Activated CD8-positive, alpha-beta T cell treated with anti-CD3 and anti-CD28 coated beads, Interleukin-2, amount 10 ng/mL, durations not matched to agents 7 days and 5 days (primary cell): ENCODE data around the gene PHF21A. TPM values are rescaled to one million over a fixed set of nuclear protein-coding genes. Genes with fewer than 3 reads are reported as not detected.
"Not testable (repeated sequence)": the region's sequence is repeated elsewhere in the genome, so short reads cannot be mapped to it uniquely, and the experiment has no call there.

Experiments
- ATAC-seq: fragments of 150-1000 bp; cut with Tn5 transposase; one replicate; pipeline ENCODE4 v1.10.0; 2021; ENCODE audit warnings: moderate library complexity
- CTCF ChIA-PET: fragments of 350-600 bp; sonication (Branson Sonifier 250); formaldehyde crosslinking; loops from one replicate; lab custom pipeline; 2021; ENCODE audit warnings: antibody characterized with exemption; lab: Charles Lee
- POLR2A ChIA-PET: fragments of 350-600 bp; sonication (Branson Sonifier 250); formaldehyde crosslinking; loops from one replicate; lab custom pipeline; 2021; ENCODE audit warnings: antibody characterized with exemption; lab: Charles Lee
- DNase-seq: peaks from one replicate; pipeline ENCODE4 v3.0.0-alpha.2; 2020
- H3K27ac Mint-ChIP-seq: one replicate; pipeline ENCODE4 v1.8.0; 2021; ENCODE audit warnings: mild to moderate bottlenecking, mixed read lengths
- H3K27me3 Mint-ChIP-seq: one replicate; pipeline ENCODE4 v1.8.0; 2021; ENCODE audit warnings: low read depth, mixed read lengths
- H3K36me3 Mint-ChIP-seq: one replicate; pipeline ENCODE4 v1.8.0; 2021; ENCODE audit warnings: low read depth, mixed read lengths
- H3K4me1 Mint-ChIP-seq: one replicate; pipeline ENCODE4 v1.8.0; 2021; ENCODE audit warnings: low read depth, mixed read lengths
- H3K4me3 Mint-ChIP-seq: one replicate; pipeline ENCODE4 v1.8.0; 2021; ENCODE audit warnings: mild to moderate bottlenecking, mixed read lengths
- H3K9me3 Mint-ChIP-seq: one replicate; pipeline ENCODE4 v1.8.0; 2022; ENCODE audit warnings: mixed read lengths; ENCODE audit not compliant: insufficient read depth
- total RNA-seq, 2 experiments: library from RNA; stranded (reverse); gene quantifications; one replicate each; pipeline ENCODE4 v1.2.3, GENCODE V29; 2021

The PHF21A gene
- total RNA-seq, 2 experiments from 2014 or later = 26.9 to 27.0 TPM

GRCh38 chr11:45905576-45905975, 215.7 kb downstream of the PHF21A start:
- DNase-seq, H3K9me3 Mint-ChIP-seq, H3K4me3 Mint-ChIP-seq, CTCF ChIA-PET, POLR2A ChIA-PET, H3K27ac Mint-ChIP-seq, ATAC-seq, H3K36me3 Mint-ChIP-seq: not testable (repeated sequence)
- peaks cover 10% of the 10 kb centered on the region for H3K27me3 Mint-ChIP-seq
- peaks cover 12% of the 10 kb centered on the region for H3K4me1 Mint-ChIP-seq

- Mint-ChIP-seq H3K9me3 (no peaks in the 10 kb centered on the region), H3K27me3 (peaks cover 13% of the 10 kb centered on the region), H3K27ac (no peak overlapping the region), H3K4me1 (peaks cover 13% of the 10 kb centered on the region), H3K4me3 (no peak overlapping the region), H3K36me3 (no peaks in the 10 kb centered on the region)
- ChIA-PET CTCF (no interaction called here), POLR2A (no interaction called here)
- ATAC-seq (no peak), DNase-seq (no peak)
These were observed 216.2 kb downstream of the PHF21A start for GRCh38 chr11:45905095-45905494.

- DNase-seq = no peak
- Mint-ChIP-seq H3K36me3 (no peaks in the 10 kb centered on the region), H3K4me3 (no peak overlapping the region), H3K27me3 (peaks cover 13% of the 10 kb centered on the region), H3K9me3 (no peaks in the 10 kb centered on the region), H3K27ac (no peak overlapping the region), H3K4me1 (peaks cover 14% of the 10 kb centered on the region)
- CTCF ChIA-PET = no interaction called here
- ATAC-seq = no peak
- POLR2A ChIA-PET = no interaction called here
These were observed 216.8 kb downstream of the PHF21A start for GRCh38 chr11:45904309-45904915.

DNA sequence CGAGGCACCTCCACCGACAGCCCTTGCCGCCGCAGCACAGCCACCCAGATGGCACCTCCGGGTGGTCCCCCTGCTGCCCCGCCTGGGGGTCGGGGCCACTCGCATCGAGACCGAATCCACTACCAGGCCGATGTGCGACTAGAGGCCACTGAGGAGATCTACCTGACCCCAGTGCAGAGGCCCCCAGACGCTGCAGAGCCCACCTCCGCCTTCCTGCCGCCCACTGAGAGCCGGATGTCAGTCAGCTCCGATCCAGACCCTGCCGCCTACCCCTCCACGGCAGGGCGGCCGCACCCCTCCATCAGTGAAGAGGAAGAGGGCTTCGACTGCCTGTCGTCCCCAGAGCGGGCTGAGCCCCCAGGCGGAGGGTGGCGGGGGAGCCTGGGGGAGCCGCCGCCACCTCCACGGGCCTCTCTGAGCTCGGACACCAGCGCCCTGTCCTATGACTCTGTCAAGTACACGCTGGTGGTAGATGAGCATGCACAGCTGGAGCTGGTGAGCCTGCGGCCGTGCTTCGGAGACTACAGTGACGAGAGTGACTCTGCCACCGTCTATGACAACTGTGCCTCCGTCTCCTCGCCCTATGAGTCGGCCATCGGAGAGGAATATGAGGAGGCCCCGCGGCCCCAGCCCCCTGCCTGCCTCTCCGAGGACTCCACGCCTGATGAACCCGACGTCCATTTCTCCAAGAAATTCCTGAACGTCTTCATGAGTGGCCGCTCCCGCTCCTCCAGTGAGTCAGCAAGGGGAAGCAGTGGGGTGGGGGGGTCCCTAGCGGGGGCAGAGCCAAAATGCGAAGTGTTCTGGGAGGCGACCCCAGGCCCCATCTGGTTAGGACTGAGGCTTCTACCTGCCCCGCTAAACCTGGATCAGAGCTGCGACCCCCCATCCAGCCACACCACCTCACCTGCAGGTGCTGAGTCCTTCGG, 218.5 kb downstream of the PHF21A start:
- H3K4me1 Mint-ChIP-seq = peaks cover 17% of the 10 kb centered on the region
- no peaks in the 10 kb centered on the region for H3K9me3 Mint-ChIP-seq
- no peak overlapping the region for H3K27ac Mint-ChIP-seq
- ChIA-PET CTCF (no interaction called here), POLR2A (interaction anchor here (1.0 kb wide), 1 partner anchor 12 kb away, joined by 4 read pairs; no protein-coding TSS in a partner anchor)
- DNase-seq = no peak
- H3K27me3 Mint-ChIP-seq = peaks cover 19% of the 10 kb centered on the region
- H3K36me3 Mint-ChIP-seq = no peaks in the 10 kb centered on the region
- ATAC-seq = no peak
- H3K4me3 Mint-ChIP-seq = no peak overlapping the region

GRCh38 chr11:45901626-45902025, 219.6 kb downstream of the PHF21A start:
- CTCF ChIA-PET = no interaction called here

DNA sequence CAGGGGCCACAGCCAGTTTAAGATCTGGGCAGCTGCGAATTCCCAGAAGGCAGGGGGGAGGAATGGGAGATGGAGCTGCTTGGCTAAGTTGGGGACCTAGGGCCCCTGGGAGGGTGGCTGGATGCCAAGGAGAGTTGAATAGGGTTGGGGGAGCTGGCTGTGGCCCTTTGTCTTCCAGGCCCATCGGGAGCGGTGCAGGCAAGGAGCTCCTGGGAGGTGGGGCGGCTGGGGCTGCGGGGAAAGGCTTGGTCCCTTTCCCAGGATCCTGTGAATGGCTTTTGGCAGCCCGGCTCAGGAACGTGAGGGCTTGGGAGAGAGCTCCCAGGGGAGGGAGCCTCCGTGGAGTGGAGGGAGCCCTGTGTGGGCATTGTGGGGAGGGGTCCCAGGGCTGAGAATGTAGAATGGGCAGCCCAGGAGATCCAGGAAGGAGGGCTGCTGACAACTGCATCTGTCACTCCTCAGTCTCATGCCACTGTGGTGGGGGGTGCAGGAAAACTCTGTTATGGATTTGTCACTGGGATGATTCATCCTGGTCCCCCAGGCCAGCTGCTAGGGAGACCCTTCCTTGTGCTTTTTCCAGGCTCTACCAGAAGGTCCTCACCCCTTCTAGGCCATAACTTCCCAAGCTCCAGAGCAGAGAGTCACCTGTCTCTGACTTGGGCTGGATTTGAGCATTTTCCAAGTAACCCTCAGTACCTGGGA, 220.2 kb downstream of the PHF21A start:
- Mint-ChIP-seq H3K9me3 (no peaks in the 10 kb centered on the region), H3K4me3 (peak overlapping the region; percentile 57), H3K27ac (no peak overlapping the region), H3K4me1 (peaks cover 11% of the 10 kb centered on the region), H3K27me3 (peaks cover 19% of the 10 kb centered on the region), H3K36me3 (no peaks in the 10 kb centered on the region)
- ChIA-PET POLR2A (no interaction called here), CTCF (interaction anchor here (0.5 to 0.8 kb wide), 2 partner anchors 11 to 57 kb away, joined by 3 read pairs; no protein-coding TSS in a partner anchor)
- no peak for DNase-seq
- no peak for ATAC-seq

More at GRCh38 chr11:45901626-45902025, 219.6 kb downstream of the PHF21A start:
- no peak overlapping the region for H3K4me3 Mint-ChIP-seq
- H3K4me1 Mint-ChIP-seq = peaks cover 17% of the 10 kb centered on the region
- ATAC-seq (no peak), DNase-seq (no peak)
- no peak overlapping the region for H3K27ac Mint-ChIP-seq
- no peaks in the 10 kb centered on the region for H3K9me3 Mint-ChIP-seq
- POLR2A ChIA-PET = interaction anchor here (0.6 kb wide), 1 partner anchor 14 kb away, joined by 3 read pairs; no protein-coding TSS in a partner anchor
- H3K27me3 Mint-ChIP-seq = peaks cover 19% of the 10 kb centered on the region
- H3K36me3 Mint-ChIP-seq = no peaks in the 10 kb centered on the region

GRCh38 chr11:45900175-45900800, 221.0 kb downstream of the PHF21A start:
- H3K27ac Mint-ChIP-seq, DNase-seq, H3K36me3 Mint-ChIP-seq, ATAC-seq, H3K4me1 Mint-ChIP-seq, H3K9me3 Mint-ChIP-seq, POLR2A ChIA-PET: not testable (repeated sequence)
- CTCF ChIA-PET = interaction anchor here (0.8 kb wide), 1 partner anchor 10 kb away, joined by 3 read pairs; no protein-coding TSS in a partner anchor
- H3K4me3 Mint-ChIP-seq = peak overlapping the region; percentile 57
- peaks cover 19% of the 10 kb centered on the region for H3K27me3 Mint-ChIP-seq

DNA sequence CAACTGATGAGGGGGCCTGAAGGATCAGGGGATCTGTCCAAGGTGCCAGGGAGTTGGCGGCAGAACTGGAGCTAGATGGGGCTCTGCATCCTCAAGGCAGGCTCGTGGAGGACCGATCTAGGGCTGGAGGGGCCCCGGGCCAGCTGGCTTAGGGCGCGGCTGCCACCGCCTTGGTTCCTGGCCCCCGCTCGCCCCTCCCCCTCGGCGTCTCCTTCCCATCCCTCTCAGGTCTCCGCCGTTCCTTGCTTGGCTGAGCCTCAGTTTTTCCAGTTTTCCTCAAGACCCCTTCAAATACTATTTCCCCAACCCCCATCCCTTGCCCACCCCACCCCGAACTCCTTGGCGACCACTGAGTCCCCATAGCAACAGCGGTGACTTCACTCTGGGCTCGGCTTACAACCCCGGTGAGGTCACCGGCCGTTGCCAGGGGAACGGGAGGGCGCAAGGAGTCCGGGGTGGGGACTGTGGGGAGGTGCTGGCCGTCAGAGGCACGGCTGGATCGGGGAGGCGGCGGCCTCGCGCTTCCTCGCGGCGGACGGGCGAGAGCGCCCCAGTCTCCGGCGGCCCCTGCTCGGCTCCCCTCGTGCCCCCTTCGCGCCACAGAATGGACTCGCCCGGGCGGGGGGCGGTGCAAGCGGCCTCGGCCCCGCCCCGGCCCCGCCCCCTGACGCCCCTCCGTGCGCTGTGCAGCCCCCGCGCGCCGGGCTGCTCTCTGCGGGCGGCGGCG, 221.6 kb downstream of the PHF21A start:
- peak; percentile 77 for ATAC-seq
- ChIA-PET POLR2A (interaction anchor here (0.6 to 0.9 kb wide), 2 partner anchors 18 to 55 kb away, joined by 3 read pairs; partner anchors contain the start of gene PEX16), CTCF (no interaction called here)
- no peaks in the 10 kb centered on the region for H3K9me3 Mint-ChIP-seq
- H3K36me3 Mint-ChIP-seq = no peaks in the 10 kb centered on the region
- H3K27ac Mint-ChIP-seq = no peak overlapping the region
- H3K4me1 Mint-ChIP-seq = peaks cover 6% of the 10 kb centered on the region
- peak; percentile 75 for DNase-seq
- H3K4me3 Mint-ChIP-seq = peak overlapping the region; percentile 40
- peaks cover 19% of the 10 kb centered on the region for H3K27me3 Mint-ChIP-seq

- no peak overlapping the region for H3K4me3 Mint-ChIP-seq
- CTCF ChIA-PET = no interaction called here
- ATAC-seq (no peak), DNase-seq (no peak)
- H3K36me3 Mint-ChIP-seq = no peaks in the 10 kb centered on the region
- no peaks in the 10 kb centered on the region for H3K9me3 Mint-ChIP-seq
- H3K4me1 Mint-ChIP-seq = peaks cover 6% of the 10 kb centered on the region
- H3K27me3 Mint-ChIP-seq = peaks cover 19% of the 10 kb centered on the region
- POLR2A ChIA-PET = interaction anchor here (0.6 to 0.9 kb wide), 2 partner anchors 19 to 55 kb away, joined by 3 read pairs; partner anchors contain the start of gene PEX16
- no peak overlapping the region for H3K27ac Mint-ChIP-seq
These were observed 222.2 kb downstream of the PHF21A start for GRCh38 chr11:45899086-45899447.

GRCh38 chr11:45897556-45897955, 223.7 kb downstream of the PHF21A start:
- H3K4me1 Mint-ChIP-seq = peaks cover 6% of the 10 kb centered on the region
- H3K27ac Mint-ChIP-seq = no peak overlapping the region
- H3K9me3 Mint-ChIP-seq = no peaks in the 10 kb centered on the region
- ChIA-PET POLR2A (no interaction called here), CTCF (interaction anchor here (0.7 kb wide), 1 partner anchor 346 kb away, joined by 3 read pairs; no protein-coding TSS in a partner anchor)
- H3K36me3 Mint-ChIP-seq = no peaks in the 10 kb centered on the region
- H3K4me3 Mint-ChIP-seq = no peak overlapping the region
- ATAC-seq (no peak), DNase-seq (no peak)
- H3K27me3 Mint-ChIP-seq = peaks cover 19% of the 10 kb centered on the region
